Fibroblast of mammary gland (primary cell): Measurements from ENCODE around the gene RBMS2.

Source experiments
- DNase-seq: peaks from one replicate; pipeline ENCODE4 v3.0.0-alpha.2; 2010; ENCODE audit warnings: low read depth
- H3K4me3 ChIP-seq: 2 replicates; pipeline ENCODE4 v1.5.1; 2011; ENCODE audit warnings: low read depth, mild to moderate bottlenecking, low read length, moderate library complexity; ENCODE audit not compliant: control insufficient read depth
- TF ChIP-seq, protein P1 (sequence below): conservative IDR thresholded peaks from 2 replicates; pipeline ENCODE4 v1.5.1; 2011; ENCODE audit warnings: low read depth, low read length, inconsistent platforms; ENCODE audit not compliant: control insufficient read depth, insufficient read depth

Gene RBMS2, protein sequence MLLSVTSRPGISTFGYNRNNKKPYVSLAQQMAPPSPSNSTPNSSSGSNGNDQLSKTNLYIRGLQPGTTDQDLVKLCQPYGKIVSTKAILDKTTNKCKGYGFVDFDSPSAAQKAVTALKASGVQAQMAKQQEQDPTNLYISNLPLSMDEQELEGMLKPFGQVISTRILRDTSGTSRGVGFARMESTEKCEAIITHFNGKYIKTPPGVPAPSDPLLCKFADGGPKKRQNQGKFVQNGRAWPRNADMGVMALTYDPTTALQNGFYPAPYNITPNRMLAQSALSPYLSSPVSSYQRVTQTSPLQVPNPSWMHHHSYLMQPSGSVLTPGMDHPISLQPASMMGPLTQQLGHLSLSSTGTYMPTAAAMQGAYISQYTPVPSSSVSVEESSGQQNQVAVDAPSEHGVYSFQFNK

DNA sequence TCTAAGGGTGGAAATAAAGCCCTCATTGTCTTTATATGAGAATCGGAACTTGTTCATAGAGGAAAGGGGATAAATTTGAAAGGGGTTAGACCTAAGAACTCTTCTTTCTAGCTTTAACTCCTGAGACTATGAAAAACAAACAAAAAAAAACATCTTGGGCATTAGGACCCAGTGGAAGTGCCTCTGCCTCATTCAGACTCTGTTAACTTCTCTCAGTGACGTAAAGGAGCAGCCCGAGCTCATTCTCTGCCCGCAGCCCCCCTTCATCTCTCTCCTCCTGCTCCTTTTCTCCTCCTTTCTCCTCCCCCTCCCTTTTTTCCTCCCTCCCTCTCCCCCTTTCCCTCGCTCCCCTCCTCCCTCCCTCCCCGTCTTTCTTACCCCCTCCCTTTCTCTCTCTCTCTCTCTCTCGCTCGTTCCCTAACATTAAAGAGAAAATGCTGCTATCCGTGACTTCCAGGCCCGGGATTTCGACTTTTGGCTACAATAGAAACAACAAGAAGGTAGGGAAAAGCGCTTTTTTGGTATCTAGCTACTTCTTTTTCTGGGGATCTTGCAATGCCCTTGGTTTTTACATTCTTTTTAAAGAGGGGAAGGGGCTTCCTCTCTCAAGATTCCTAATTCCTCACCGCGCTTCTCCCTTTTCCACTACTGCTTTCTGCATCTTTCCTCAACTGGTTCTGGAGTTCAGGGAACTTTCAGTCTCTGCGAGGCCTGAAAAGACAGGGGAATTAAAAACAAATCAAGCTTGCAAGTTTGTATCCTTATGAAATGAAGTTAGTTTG, at the start of gene RBMS2:
RBMS2 (plus strand) TSS at position 231 of the 782 bp plus-strand sequence; CDS start at position 435, 204 bp downstream.
- TF ChIP-seq, protein P1, sequence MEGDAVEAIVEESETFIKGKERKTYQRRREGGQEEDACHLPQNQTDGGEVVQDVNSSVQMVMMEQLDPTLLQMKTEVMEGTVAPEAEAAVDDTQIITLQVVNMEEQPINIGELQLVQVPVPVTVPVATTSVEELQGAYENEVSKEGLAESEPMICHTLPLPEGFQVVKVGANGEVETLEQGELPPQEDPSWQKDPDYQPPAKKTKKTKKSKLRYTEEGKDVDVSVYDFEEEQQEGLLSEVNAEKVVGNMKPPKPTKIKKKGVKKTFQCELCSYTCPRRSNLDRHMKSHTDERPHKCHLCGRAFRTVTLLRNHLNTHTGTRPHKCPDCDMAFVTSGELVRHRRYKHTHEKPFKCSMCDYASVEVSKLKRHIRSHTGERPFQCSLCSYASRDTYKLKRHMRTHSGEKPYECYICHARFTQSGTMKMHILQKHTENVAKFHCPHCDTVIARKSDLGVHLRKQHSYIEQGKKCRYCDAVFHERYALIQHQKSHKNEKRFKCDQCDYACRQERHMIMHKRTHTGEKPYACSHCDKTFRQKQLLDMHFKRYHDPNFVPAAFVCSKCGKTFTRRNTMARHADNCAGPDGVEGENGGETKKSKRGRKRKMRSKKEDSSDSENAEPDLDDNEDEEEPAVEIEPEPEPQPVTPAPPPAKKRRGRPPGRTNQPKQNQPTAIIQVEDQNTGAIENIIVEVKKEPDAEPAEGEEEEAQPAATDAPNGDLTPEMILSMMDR: no peak
- peak within 1 kb of the TSS; percentile 74 for H3K4me3 ChIP-seq

DNA sequence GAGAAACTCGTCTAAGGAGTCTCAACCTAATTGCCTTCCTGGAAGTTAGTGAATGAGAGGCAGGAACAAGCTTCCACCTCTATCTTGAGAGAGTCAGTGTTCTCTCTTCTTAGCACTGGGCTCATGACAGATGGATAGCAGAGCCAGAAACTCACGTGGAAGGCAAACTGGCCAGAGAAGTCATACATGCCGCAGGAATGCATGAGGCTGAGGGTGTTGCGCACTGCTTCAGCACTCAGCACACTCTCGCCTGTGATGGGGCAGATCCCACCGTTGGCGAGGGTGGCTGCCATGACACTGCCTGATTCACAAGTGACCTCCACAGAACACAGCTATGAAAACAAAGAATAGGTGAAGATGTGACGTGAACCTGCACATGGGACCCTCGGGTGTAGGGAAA, 47.2 kb upstream of the RBMS2 start:
- H3K4me3 ChIP-seq: no peak overlapping the region
- TF ChIP-seq, protein P1: no peak
- DNase-seq: no peak

More for the DNA sequence above, at the start of gene RBMS2:
- DNase-seq: peak; percentile 93

DNA sequence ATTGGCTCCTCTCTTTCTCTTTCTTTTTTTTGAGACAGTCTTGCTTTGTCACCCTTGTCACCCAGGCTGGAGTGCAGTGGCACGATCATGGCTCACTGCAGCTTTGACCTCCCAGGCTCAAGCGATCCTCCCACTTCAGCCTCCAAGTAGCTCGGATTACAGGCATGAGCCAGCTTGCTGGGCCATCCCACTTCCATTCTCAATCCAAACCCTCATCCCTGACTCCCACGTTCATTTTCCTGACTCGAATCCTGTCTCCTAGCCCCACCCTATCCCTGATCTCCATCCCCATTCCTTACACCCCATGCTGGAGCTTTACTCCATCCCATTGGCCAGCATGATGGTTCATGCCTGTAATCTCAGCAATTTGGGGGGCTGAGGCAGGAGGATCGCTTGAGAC, 45.5 kb upstream of the RBMS2 start:
- no peak for DNase-seq
- H3K4me3 ChIP-seq: no peak overlapping the region
- TF ChIP-seq, protein P1: no peak

DNA sequence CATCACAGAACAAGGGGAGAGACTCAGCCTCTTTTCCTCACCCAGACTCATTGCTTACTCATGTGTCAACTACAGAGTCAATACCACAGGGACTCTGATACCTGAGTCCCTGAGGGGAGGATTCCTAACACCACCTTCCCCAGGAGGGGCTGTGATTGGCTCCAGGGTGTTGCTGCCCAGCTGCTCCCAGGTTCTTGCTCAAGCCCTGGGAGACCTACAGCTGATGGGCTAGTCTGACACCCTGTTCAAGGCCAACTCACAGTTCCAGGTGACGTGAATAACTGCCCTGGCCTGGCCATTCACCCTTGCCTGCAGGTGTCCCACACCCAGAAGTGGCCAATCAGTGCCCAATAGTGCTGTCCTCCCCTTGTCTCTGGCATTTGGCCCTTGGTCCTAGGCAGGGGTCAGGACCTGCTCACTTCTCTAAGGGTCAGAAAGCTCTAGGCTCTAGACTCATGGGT, 44.6 kb upstream of the RBMS2 start:
- DNase-seq: no peak
- no peak overlapping the region for H3K4me3 ChIP-seq
- TF ChIP-seq, protein P1: no peak

DNA sequence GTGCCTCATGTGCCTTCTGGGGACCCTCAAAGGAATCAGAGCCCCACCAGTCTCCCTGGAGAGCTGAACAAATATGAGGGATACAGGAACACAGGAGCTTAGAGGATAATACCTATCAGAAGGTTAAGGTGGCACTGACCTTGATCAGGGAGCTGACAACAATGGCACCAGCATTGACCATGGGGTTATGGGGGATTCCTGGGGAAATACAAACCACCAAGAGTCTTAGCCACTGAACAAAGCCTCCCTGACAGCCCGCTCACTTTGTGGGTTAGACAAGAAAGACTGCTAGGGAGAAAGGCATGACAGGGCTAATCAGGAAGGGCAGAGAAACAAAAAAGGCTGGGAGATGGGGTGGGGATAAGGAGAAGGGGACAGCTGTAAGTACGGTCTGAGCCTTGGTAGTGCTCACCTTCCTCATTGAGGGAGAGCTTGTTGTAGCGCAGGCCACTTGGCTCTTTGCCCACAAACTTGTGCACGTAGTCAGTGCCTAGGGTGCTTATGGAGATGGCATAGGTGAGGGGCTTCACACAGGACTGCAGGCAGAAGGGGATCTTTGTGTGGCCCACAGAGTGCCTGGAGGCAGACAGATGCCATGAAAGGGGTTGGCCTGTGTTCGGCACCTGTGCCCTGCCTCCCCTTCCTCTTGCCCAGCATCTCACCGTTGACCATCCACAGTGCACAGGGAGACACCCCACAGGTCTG, 43.9 kb upstream of the RBMS2 start:
- no peak for DNase-seq
- TF ChIP-seq, protein P1: no peak
- H3K4me3 ChIP-seq: no peak overlapping the region

DNA sequence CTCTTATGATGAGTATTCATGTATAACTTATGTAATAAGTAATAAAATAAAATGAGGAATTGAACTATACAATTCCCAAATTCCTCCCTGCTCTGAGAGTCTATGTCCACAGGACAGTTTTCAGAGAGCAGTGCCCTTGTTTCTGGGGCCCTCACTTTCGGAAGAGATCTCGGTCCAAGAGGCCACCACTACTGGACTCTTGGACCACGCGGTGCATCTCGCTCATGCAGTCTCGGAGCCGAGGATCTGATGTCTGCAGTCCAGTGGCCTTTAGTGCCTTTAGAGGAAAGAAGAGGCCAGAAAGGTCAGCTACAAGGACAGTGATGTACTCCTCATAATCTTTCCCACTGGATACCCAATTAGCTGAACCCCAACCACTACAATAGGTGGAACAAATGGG, 42.0 kb upstream of the RBMS2 start:
- TF ChIP-seq, protein P1: no peak
- no peak overlapping the region for H3K4me3 ChIP-seq
- no peak for DNase-seq
